CD1c-positive myeloid dendritic cell (primary cell): ENCODE results near the gene ATP5IF1.

Experiments used
- DNase-seq: peaks from one replicate; pipeline ENCODE4 v3.0.0-alpha.2; 2016; ENCODE audit errors: extremely low spot score

The ATP5IF1 gene

GRCh38 chr1:28235755-28236655, at the start of gene ATP5IF1:
Gene ATP5IF1 (plus strand): TSS chr1:28236124. CDS start chr1:28236184, 60 bp downstream.
- DNase-seq = peak; percentile 98

GRCh38 chr1:28190337-28190979, 45.5 kb upstream of the ATP5IF1 start:
- peak; percentile 58 for DNase-seq

- no peak for DNase-seq
Measured at GRCh38 chr1:28190996-28191645, 44.8 kb upstream of the ATP5IF1 start.

- no peak for DNase-seq
Measured at GRCh38 chr1:28193701-28194161, 42.2 kb upstream of the ATP5IF1 start.

- no peak for DNase-seq
Measured at GRCh38 chr1:28194326-28195035, 41.4 kb upstream of the ATP5IF1 start.

- no peak for DNase-seq
Measured at GRCh38 chr1:28195780-28196179, 40.1 kb upstream of the ATP5IF1 start.

- DNase-seq = no peak
Measured at GRCh38 chr1:28196330-28196729, 39.6 kb upstream of the ATP5IF1 start.

GRCh38 chr1:28197682-28198415, 38.1 kb upstream of the ATP5IF1 start:
- no peak for DNase-seq

- peak; percentile 70 for DNase-seq
Measured at GRCh38 chr1:28199328-28200233, 36.3 kb upstream of the ATP5IF1 start.

GRCh38 chr1:28200234-28200873, 35.6 kb upstream of the ATP5IF1 start:
- no peak for DNase-seq

- DNase-seq = no peak
Measured at GRCh38 chr1:28205243-28205642, 30.7 kb upstream of the ATP5IF1 start.

GRCh38 chr1:28208818-28209441, 27.0 kb upstream of the ATP5IF1 start:
- DNase-seq = peak; percentile 78

- DNase-seq = no peak
Measured at GRCh38 chr1:28209700-28210099, 26.2 kb upstream of the ATP5IF1 start.

- DNase-seq = no peak
Measured at GRCh38 chr1:28213315-28213714, 22.6 kb upstream of the ATP5IF1 start.

- no peak for DNase-seq
Measured at GRCh38 chr1:28229089-28229488, 6.8 kb upstream of the ATP5IF1 start.

- no peak for DNase-seq
Measured at GRCh38 chr1:28229996-28230395, 5.9 kb upstream of the ATP5IF1 start.

GRCh38 chr1:28232558-28233263, 3.2 kb upstream of the ATP5IF1 start, which contains the start of gene DNAJC8:
Gene DNAJC8 (minus strand): TSS chr1:28233029. CDS start chr1:28232998, 31 bp downstream.
- peak; percentile 96 for DNase-seq

- DNase-seq = no peak
Measured at GRCh38 chr1:28233264-28233606, 2.7 kb upstream of the ATP5IF1 start.
